Smooth muscle cell (in vitro differentiated cells): ENCODE measurements around the gene STRC. TPM values are rescaled to one million over a fixed set of nuclear protein-coding genes. Genes with fewer than 3 reads are reported as not detected.

ENCODE experiments used
- DNase-seq: peaks from one replicate; lab custom pipeline; 2025; ENCODE audit not compliant: unreplicated experiment; lab: John Stamatoyannopoulos, UW
- H2AFZ ChIP-seq: fragments of 200-600 bp; sonication (generic); 2 replicates; pipeline ENCODE4 v1.6.0; 2016; ENCODE audit warnings: antibody characterized with exemption, low read depth, mild to moderate bottlenecking
- H3F3A ChIP-seq: fragments of 200-600 bp; sonication (generic); 2 replicates; pipeline ENCODE4 v1.6.0; 2017; ENCODE audit warnings: antibody characterized with exemption, low read depth
- H3K27ac ChIP-seq: fragments of 200-600 bp; sonication (generic); 2 replicates; pipeline ENCODE4 v1.5.1; 2016; ENCODE audit warnings: low read depth, mild to moderate bottlenecking
- H3K27me3 ChIP-seq: fragments of 200-600 bp; sonication (generic); 2 replicates; pipeline ENCODE4 v1.6.1; 2016; ENCODE audit warnings: low read depth, mild to moderate bottlenecking
- H3K36me3 ChIP-seq: fragments of 200-600 bp; sonication (generic); 2 replicates; pipeline ENCODE4 v1.5.1; 2016; ENCODE audit warnings: low read depth
- H3K4me1 ChIP-seq: fragments of 200-600 bp; sonication (generic); 2 replicates; pipeline ENCODE4 v1.5.1; 2016; ENCODE audit warnings: low read depth
- H3K4me2 ChIP-seq: fragments of 200-600 bp; sonication (generic); 2 replicates; pipeline ENCODE4 v1.6.0; 2016; ENCODE audit warnings: mild to moderate bottlenecking
- H3K4me3 ChIP-seq: fragments of 200-600 bp; sonication (generic); 2 replicates; pipeline ENCODE4 v1.5.1; 2016; ENCODE audit warnings: mild to moderate bottlenecking
- H3K79me2 ChIP-seq: fragments of 200-600 bp; sonication (generic); 2 replicates; pipeline ENCODE4 v1.6.0; 2016; ENCODE audit warnings: low read depth, mild to moderate bottlenecking
- H3K9ac ChIP-seq: fragments of 200-600 bp; sonication (generic); 2 replicates; pipeline ENCODE4 v1.6.0; 2016; ENCODE audit warnings: low read depth
- H3K9me3 ChIP-seq: fragments of 200-600 bp; sonication (generic); replicated peaks from 2 replicates; pipeline ENCODE4 v1.5.1; 2016; ENCODE audit warnings: low read depth
- H4K20me1 ChIP-seq: fragments of 200-600 bp; sonication (generic); 2 replicates; pipeline ENCODE4 v1.6.0; 2016; ENCODE audit warnings: low read depth
- CTCF ChIP-seq: fragments of 200-600 bp; sonication (generic); IDR thresholded peaks from 2 replicates; pipeline ENCODE4 v1.5.1; 2017; ENCODE audit warnings: borderline replicate concordance, mild to moderate bottlenecking, antibody characterized with exemption; ENCODE audit not compliant: insufficient read depth, poor library complexity, severe bottlenecking
- WGBS: methylation state at CpG from one replicate; pipeline ENCODE4 v1.1.7; 2016; ENCODE audit warnings: low lambda C conversion rate; 5-methylcytosine and 5-hydroxymethylcytosine counted together
- polyA plus RNA-seq: library from polyadenylated mRNA; unstranded; fragments of >200 nt; fragmentation: Nextera tagmentation; extraction: Ambion mirVana; gene quantifications from 2 replicates; pipeline ENCODE4 v1.2.1, GENCODE V29; 2016
- small RNA-seq: library from RNA; depleted of rRNA; stranded (forward); fragments of <200 nt; gene quantifications from one replicate; pipeline ENCODE3, GENCODE V24; 2014
- total RNA-seq: library from RNA; depleted of rRNA; stranded (reverse); fragments of >200 nt; gene quantifications from 2 replicates; pipeline ENCODE4 v1.2.3, GENCODE V29; 2014

Gene STRC
- total and polyA plus RNA-seq, 2 experiments from 2014 or later, result 0.31 to 0.75 TPM

GRCh38 chr15:43550527-43551363, 67.9 kb downstream of the STRC start:
- H3K4me1 ChIP-seq, result no peaks in the 10 kb centered on the region
- H3K27ac ChIP-seq, result no peak overlapping the region
- no peak overlapping the region for H3K4me2 ChIP-seq
- H3F3A ChIP-seq, result no peaks in the 10 kb centered on the region
- H4K20me1 ChIP-seq, result no peaks in the 10 kb centered on the region
- 75% methylated on average over 10 of the region's 10 CpGs for WGBS
- TF ChIP-seq CTCF, result no peak
- no peaks in the 10 kb centered on the region for H3K79me2 ChIP-seq
- H3K27me3 ChIP-seq, result no peaks in the 10 kb centered on the region
- no peak for DNase-seq
- no peaks in the 10 kb centered on the region for H3K36me3 ChIP-seq
- H3K9me3 ChIP-seq, result peaks cover 4% of the 10 kb centered on the region
- no peak overlapping the region for H3K4me3 ChIP-seq
- H2AFZ ChIP-seq, result no peak overlapping the region
- no peak overlapping the region for H3K9ac ChIP-seq

Small RNA genes within 50 kb of the gene (small RNA-seq; reads per million reads assigned to genes)
- gene PDIA3P2 (0.16 reads per million), gene RNU6-554P (not detected), gene RNU6-610P (not detected)

Other genes with a start within 250 kb of the STRC start
- 10.9 and 20.9 TPM in 2 replicates for gene ZSCAN29, start 247.8 kb downstream of the STRC start, total RNA-seq
- 6.3 and 11.6 TPM in 2 replicates for gene ZSCAN29, start 247.8 kb downstream of the STRC start, polyA plus RNA-seq
- 5.9 and 11.4 TPM in 2 replicates for gene TUBGCP4, start 247.7 kb downstream of the STRC start, total RNA-seq
- 9.0 and 10.2 TPM in 2 replicates for gene TUBGCP4, start 247.7 kb downstream of the STRC start, polyA plus RNA-seq
- 41.5 and 52.0 TPM in 2 replicates for gene TP53BP1, start 125.6 kb downstream of the STRC start, total RNA-seq
- gene TP53BP1, start 125.6 kb downstream of the STRC start, polyA plus RNA-seq, result 19.9 and 24.1 TPM in 2 replicates
- 25.9 and 27.1 TPM in 2 replicates for gene MAP1A, start 101.2 kb downstream of the STRC start, total RNA-seq
- 14.6 and 15.7 TPM in 2 replicates for gene MAP1A, start 101.2 kb downstream of the STRC start, polyA plus RNA-seq
- 14.5 and 24.6 TPM in 2 replicates for gene PPIP5K1, start 28.6 kb downstream of the STRC start, total RNA-seq
- 4.8 and 8.7 TPM in 2 replicates for gene PPIP5K1, start 28.6 kb downstream of the STRC start, polyA plus RNA-seq
- gene CKMT1B, start 24.8 kb downstream of the STRC start, total RNA-seq, result 0.27 and 7.2 TPM in 2 replicates
- gene CKMT1B, start 24.8 kb downstream of the STRC start, polyA plus RNA-seq, result not detected in 2 replicates
- 1.7 and 20.7 TPM in 2 replicates for gene CATSPER2, start 30.0 kb upstream of the STRC start, total RNA-seq
- gene CATSPER2, start 30.0 kb upstream of the STRC start, polyA plus RNA-seq, result 1.9 and 3.7 TPM in 2 replicates
- gene CKMT1A, start 75.1 kb upstream of the STRC start, total RNA-seq, result 0.40 TPM in 1 of 2 replicates, not detected in the other
- 0.66 TPM in 1 of 2 replicates, not detected in the other for gene CKMT1A, start 75.1 kb upstream of the STRC start, polyA plus RNA-seq
- gene PDIA3, start 127.6 kb upstream of the STRC start, total RNA-seq, result 309 and 390 TPM in 2 replicates
- gene PDIA3, start 127.6 kb upstream of the STRC start, polyA plus RNA-seq, result 907 and 1,212 TPM in 2 replicates
- gene ELL3, start 158.2 kb upstream of the STRC start, total RNA-seq, result 1.1 and 3.7 TPM in 2 replicates
- 0.25 and 3.2 TPM in 2 replicates for gene ELL3, start 158.2 kb upstream of the STRC start, polyA plus RNA-seq
- 1,247 and 1,277 TPM in 2 replicates for gene SERF2, start 173.5 kb upstream of the STRC start, total RNA-seq
- 2,168 and 2,420 TPM in 2 replicates for gene SERF2, start 173.5 kb upstream of the STRC start, polyA plus RNA-seq
- not detected in 2 replicates for gene SERINC4, start 181.4 kb upstream of the STRC start, total RNA-seq
- gene SERINC4, start 181.4 kb upstream of the STRC start, polyA plus RNA-seq, result 0.17 TPM in 1 of 2 replicates, not detected in the other
- gene HYPK, start 181.8 kb upstream of the STRC start, total RNA-seq, result 14.6 and 14.7 TPM in 2 replicates
- 7.3 and 20.2 TPM in 2 replicates for gene HYPK, start 181.8 kb upstream of the STRC start, polyA plus RNA-seq
- gene MFAP1, start 205.9 kb upstream of the STRC start, total RNA-seq, result 34.9 and 43.3 TPM in 2 replicates
- gene MFAP1, start 205.9 kb upstream of the STRC start, polyA plus RNA-seq, result 37.9 and 41.2 TPM in 2 replicates
- 9.8 and 19.7 TPM in 2 replicates for gene WDR76, start 208.2 kb upstream of the STRC start, total RNA-seq
- 3.4 and 3.9 TPM in 2 replicates for gene WDR76, start 208.2 kb upstream of the STRC start, polyA plus RNA-seq